Suprapubic skin (tissue), 4 donors: ENCODE data around the gene CORO1C. TPM values are rescaled to one million over a fixed set of nuclear protein-coding genes. Genes with fewer than 3 reads are reported as not detected.

Source experiments
- DNase-seq, 2 donors: peaks; one replicate each; pipeline ENCODE4 v3.0.0-alpha.2; 2019; ENCODE audit warnings: low spot score in 2 of 2
- H3K27ac ChIP-seq: fragments of 200-600 bp; sonication (generic); one replicate; pipeline ENCODE4 v1.5.1; 2019
- H3K27me3 ChIP-seq: fragments of 200-600 bp; sonication (generic); one replicate; pipeline ENCODE4 v1.5.1; 2019
- H3K36me3 ChIP-seq: fragments of 200-600 bp; sonication (generic); one replicate; pipeline ENCODE4 v1.5.1; 2019
- H3K4me1 ChIP-seq: fragments of 200-600 bp; sonication (generic); one replicate; pipeline ENCODE4 v1.5.1; 2019
- H3K4me3 ChIP-seq: fragments of 200-600 bp; sonication (generic); one replicate; pipeline ENCODE4 v1.5.1; 2019; ENCODE audit warnings: mild to moderate bottlenecking
- H3K9me3 ChIP-seq: fragments of 200-600 bp; sonication (generic); one replicate; pipeline ENCODE4 v1.5.1; 2019
- EP300 ChIP-seq: sonication (generic); formaldehyde crosslinking; IDR thresholded peaks from one replicate; pipeline ENCODE4 v1.6.1; 2017; ENCODE audit warnings: antibody characterized with exemption
- POLR2A ChIP-seq, 2 donors: fragments of 450-650 bp; IDR thresholded peaks; one replicate each; pipeline ENCODE4 v1.6.1; 2017; ENCODE audit warnings: antibody characterized with exemption in 2 of 2, mild to moderate bottlenecking in 2 of 2, moderate library complexity in 2 of 2
- POLR2AphosphoS5 ChIP-seq, 3 donors: sonication (generic); formaldehyde crosslinking; IDR thresholded peaks; one replicate each; pipeline ENCODE4 v1.6.1; 2017; ENCODE audit warnings: antibody characterized with exemption in 3 of 3
- WGBS: methylation state at CpG from one replicate; pipeline ENCODE4 v1.1.5; 2018; 5-methylcytosine and 5-hydroxymethylcytosine counted together
- total RNA-seq, 4 donors: library from RNA; depleted of rRNA; stranded (reverse); fragments of >200 nt; gene quantifications; one replicate each; pipeline ENCODE4 v1.1.0, GENCODE V29; 2016
- TF ChIP-seq, protein P1 (sequence below), 2 donors: fragments of 200-600 bp in 1 of 2; fragments of 450-650 bp in 1 of 2; sonication (generic) in 1 of 2; IDR thresholded peaks; one replicate each; pipeline ENCODE4 v1.5.1; 2016 to 2019; ENCODE audit warnings: antibody characterized with exemption in 2 of 2, mild to moderate bottlenecking in 1 of 2, moderate library complexity in 1 of 2

Gene CORO1C
- total RNA-seq, 4 donors from 2014 or later, result 117 to 175 (median 142) TPM

DNA sequence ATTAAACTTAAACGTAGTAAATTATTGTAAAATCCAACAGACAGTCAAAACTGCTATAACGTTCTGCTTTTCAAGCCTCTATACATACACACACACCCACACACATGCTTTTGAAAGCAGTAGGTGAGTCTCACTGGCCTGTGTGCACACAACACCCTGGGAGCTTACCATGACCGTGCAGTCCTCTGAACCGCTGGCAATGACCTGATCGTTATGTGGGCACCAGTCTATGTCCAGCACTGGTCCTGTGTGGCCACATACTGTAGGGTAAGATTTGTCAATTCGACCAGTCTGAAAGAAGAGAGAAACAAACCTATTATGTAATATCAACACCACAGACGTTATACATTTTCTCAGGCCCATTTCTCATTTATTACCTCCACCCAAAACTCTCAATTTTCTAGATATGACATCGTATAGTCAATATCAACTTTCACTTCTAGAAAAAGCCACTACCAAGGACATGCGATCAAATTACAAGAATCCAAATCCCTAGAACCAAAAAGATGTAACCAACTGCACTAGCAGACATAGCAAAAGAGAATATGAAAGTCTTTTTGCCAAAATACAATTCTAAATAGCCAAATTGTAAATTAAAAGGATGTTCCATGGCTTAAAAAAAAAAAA is 53.1 kb downstream of the CORO1C start:
- no peak for DNase-seq
- TF ChIP-seq POLR2AphosphoS5 (IDR thresholded peaks at IDR 0.05), result no peak
- no peak for TF ChIP-seq EP300
- TF ChIP-seq, protein P1, sequence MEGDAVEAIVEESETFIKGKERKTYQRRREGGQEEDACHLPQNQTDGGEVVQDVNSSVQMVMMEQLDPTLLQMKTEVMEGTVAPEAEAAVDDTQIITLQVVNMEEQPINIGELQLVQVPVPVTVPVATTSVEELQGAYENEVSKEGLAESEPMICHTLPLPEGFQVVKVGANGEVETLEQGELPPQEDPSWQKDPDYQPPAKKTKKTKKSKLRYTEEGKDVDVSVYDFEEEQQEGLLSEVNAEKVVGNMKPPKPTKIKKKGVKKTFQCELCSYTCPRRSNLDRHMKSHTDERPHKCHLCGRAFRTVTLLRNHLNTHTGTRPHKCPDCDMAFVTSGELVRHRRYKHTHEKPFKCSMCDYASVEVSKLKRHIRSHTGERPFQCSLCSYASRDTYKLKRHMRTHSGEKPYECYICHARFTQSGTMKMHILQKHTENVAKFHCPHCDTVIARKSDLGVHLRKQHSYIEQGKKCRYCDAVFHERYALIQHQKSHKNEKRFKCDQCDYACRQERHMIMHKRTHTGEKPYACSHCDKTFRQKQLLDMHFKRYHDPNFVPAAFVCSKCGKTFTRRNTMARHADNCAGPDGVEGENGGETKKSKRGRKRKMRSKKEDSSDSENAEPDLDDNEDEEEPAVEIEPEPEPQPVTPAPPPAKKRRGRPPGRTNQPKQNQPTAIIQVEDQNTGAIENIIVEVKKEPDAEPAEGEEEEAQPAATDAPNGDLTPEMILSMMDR (IDR thresholded peaks at IDR 0.05), result no peak
- no peak for TF ChIP-seq POLR2A (IDR thresholded peaks at IDR 0.05)
- WGBS, result 90% methylated on average over 9 of the region's 9 CpGs
- H3K27ac ChIP-seq, result no peak overlapping the region
- H3K4me3 ChIP-seq, result no peak overlapping the region
- H3K4me1 ChIP-seq, result no peaks in the 10 kb centered on the region
- H3K27me3 ChIP-seq, result no peaks in the 10 kb centered on the region
- H3K9me3 ChIP-seq, result no peaks in the 10 kb centered on the region
- H3K36me3 ChIP-seq, result peaks cover 18% of the 10 kb centered on the region

DNA sequence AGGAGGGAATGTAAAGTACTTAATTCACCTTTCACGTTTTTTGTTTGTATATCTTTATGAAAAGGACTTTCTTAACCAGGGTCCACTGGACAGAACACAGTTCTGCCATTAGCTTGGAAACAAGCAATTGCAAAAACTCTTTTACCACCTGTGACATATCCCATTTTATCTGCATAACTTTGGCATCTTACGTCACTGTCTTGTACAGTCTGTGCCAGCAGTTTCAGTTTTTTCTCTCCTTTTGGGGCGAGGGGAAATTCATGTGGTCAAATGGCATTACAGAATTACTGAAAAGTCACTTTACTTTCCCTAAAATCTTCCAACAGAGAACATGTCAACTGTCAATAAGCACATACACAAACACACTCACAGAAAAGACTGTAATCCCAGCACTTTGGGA is 53.9 kb downstream of the CORO1C start:
- H3K27me3 ChIP-seq, result no peaks in the 10 kb centered on the region
- no peak overlapping the region for H3K4me3 ChIP-seq
- no peak for DNase-seq
- H3K27ac ChIP-seq, result no peak overlapping the region
- no peaks in the 10 kb centered on the region for H3K9me3 ChIP-seq
- no peak for TF ChIP-seq EP300
- TF ChIP-seq, protein P1 (IDR thresholded peaks at IDR 0.05), result no peak
- no peak for TF ChIP-seq POLR2AphosphoS5 (IDR thresholded peaks at IDR 0.05)
- no peak for TF ChIP-seq POLR2A (IDR thresholded peaks at IDR 0.05)
- 90% methylated on average over 3 of the region's 3 CpGs for WGBS
- peaks cover 24% of the 10 kb centered on the region for H3K36me3 ChIP-seq
- no peaks in the 10 kb centered on the region for H3K4me1 ChIP-seq

DNA sequence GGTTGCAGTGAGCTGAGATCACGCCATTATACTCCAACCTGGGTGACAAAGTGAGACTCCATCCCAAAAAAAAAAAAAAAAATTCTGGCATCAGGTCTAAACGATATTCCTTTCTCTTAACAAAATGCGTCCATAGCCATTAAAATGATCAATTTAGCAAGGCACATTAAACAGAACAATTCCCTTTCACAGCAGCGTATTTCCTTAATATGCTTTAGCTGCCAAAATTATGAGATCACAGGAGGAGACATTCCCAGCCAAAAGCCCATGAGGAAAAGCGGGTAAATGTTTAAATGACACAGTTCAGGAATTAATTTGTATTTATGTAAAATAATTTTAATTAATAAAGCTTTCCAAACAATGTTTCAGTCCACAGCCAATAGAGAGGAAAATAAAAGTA is 54.6 kb downstream of the CORO1C start:
- no peak for DNase-seq
- no peak overlapping the region for H3K4me3 ChIP-seq
- peaks cover 26% of the 10 kb centered on the region for H3K36me3 ChIP-seq
- WGBS, result 66% methylated on average over 5 of the region's 5 CpGs
- H3K27me3 ChIP-seq, result no peaks in the 10 kb centered on the region
- TF ChIP-seq EP300 (no peak), POLR2A (IDR thresholded peaks at IDR 0.05) (no peak), POLR2AphosphoS5 (IDR thresholded peaks at IDR 0.05) (no peak)
- TF ChIP-seq, protein P1 (IDR thresholded peaks at IDR 0.05), result no peak
- H3K9me3 ChIP-seq, result no peaks in the 10 kb centered on the region
- H3K27ac ChIP-seq, result no peak overlapping the region
- H3K4me1 ChIP-seq, result no peaks in the 10 kb centered on the region

DNA sequence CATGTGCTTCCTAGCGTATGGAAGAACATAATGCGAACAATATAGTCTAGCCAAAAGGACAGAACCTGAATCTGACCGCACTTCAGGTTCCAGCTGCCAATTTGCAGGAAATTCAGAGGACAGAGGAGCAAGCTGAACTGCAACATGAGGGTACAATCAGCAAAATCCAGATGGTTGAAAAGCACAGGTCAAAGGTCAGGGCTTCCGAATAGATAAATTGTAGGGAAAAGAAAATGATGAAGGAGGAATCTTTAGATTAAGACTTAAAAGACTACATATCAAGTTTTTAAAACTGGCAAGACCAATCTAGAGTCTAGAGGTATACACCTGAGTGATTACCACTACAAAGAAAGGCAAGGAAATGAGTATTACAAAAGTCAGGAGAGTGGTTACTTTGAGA is 55.5 kb downstream of the CORO1C start:
- Histone ChIP-seq H3K4me3 (no peak overlapping the region), H3K27ac (no peak overlapping the region), H3K36me3 (peaks cover 27% of the 10 kb centered on the region), H3K9me3 (no peaks in the 10 kb centered on the region), H3K4me1 (no peaks in the 10 kb centered on the region), H3K27me3 (no peaks in the 10 kb centered on the region)
- TF ChIP-seq EP300 (no peak), POLR2A (IDR thresholded peaks at IDR 0.05) (no peak), POLR2AphosphoS5 (IDR thresholded peaks at IDR 0.05) (no peak)
- TF ChIP-seq, protein P1 (IDR thresholded peaks at IDR 0.05), result no peak
- WGBS, result 90% methylated on average over 4 of the region's 4 CpGs
- no peak for DNase-seq

DNA sequence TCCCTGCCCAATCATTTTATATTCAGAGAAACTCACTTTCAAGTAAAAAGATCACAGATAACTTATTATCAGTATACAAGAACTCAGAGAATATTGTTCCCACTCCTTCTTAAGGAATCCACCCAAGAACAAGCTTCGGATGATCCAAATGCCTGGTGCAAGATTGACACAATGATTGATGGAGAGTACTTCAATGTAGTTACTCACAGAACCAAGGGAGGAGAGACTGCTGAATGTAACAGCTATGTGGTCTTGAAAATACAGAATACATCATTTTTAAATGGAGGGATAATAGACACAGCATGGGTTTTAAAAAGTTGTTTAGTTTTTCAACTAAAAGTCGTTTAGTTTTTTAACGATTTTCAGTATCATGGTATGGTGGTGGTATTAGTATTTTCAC is 59.3 kb downstream of the CORO1C start:
- H3K27ac ChIP-seq, result no peak overlapping the region
- DNase-seq, result no peak
- 81% methylated on average over 3 of the region's 3 CpGs for WGBS

More for the DNA sequence above, 59.3 kb downstream of the CORO1C start:
- Histone ChIP-seq H3K27me3 (no peaks in the 10 kb centered on the region), H3K4me3 (no peak overlapping the region), H3K4me1 (peaks cover 20% of the 10 kb centered on the region), H3K36me3 (peaks cover 27% of the 10 kb centered on the region), H3K9me3 (no peaks in the 10 kb centered on the region)
- TF ChIP-seq, protein P1 (IDR thresholded peaks at IDR 0.05), result no peak
- TF ChIP-seq POLR2A (IDR thresholded peaks at IDR 0.05) (no peak), POLR2AphosphoS5 (IDR thresholded peaks at IDR 0.05) (no peak), EP300 (no peak)
